HG03139 (cell line): Measurements from ENCODE around the gene SCD.

Source experiments
- ATAC-seq: cut with Tn5 transposase; IDR thresholded peaks from one replicate; pipeline ENCODE4 v1.9.1; 2021; ENCODE audit not compliant: unreplicated experiment

SCD gene

GRCh38 chr10:100340948-100341847 is 5.8 kb upstream of the SCD start:
- no peak for ATAC-seq

- ATAC-seq, result no peak
These were observed 4.9 kb upstream of the SCD start for GRCh38 chr10:100341953-100342626.

GRCh38 chr10:100342627-100342972 is 4.4 kb upstream of the SCD start:
- ATAC-seq, result no peak

- no peak for ATAC-seq
These were observed 2.7 kb upstream of the SCD start for GRCh38 chr10:100344241-100344788.

GRCh38 chr10:100345570-100346330 is 1.3 kb upstream of the SCD start:
- ATAC-seq, result no peak

GRCh38 chr10:100346351-100346764 is 675 bp upstream of the SCD start:
- ATAC-seq, result peak; percentile 49

- no peak for ATAC-seq
These were observed 649 bp downstream of the SCD start for GRCh38 chr10:100347568-100348195.

GRCh38 chr10:100348389-100348927 is 1.4 kb downstream of the SCD start:
- ATAC-seq, result no peak

- no peak for ATAC-seq
These were observed 2.1 kb downstream of the SCD start for GRCh38 chr10:100349087-100349486.

GRCh38 chr10:100349672-100350071 is 2.6 kb downstream of the SCD start:
- ATAC-seq, result no peak

- ATAC-seq, result no peak
These were observed 4.0 kb downstream of the SCD start for GRCh38 chr10:100350914-100351485.

GRCh38 chr10:100353770-100354485 is 6.9 kb downstream of the SCD start:
- ATAC-seq, result no peak

GRCh38 chr10:100355086-100355485 is 8.1 kb downstream of the SCD start:
- no peak for ATAC-seq

GRCh38 chr10:100356067-100357017 is 9.3 kb downstream of the SCD start:
- ATAC-seq, result no peak

GRCh38 chr10:100357059-100357858 is 10.2 kb downstream of the SCD start:
- ATAC-seq, result no peak

GRCh38 chr10:100359030-100359432 is 12.0 kb downstream of the SCD start:
- no peak for ATAC-seq

- no peak for ATAC-seq
These were observed 12.6 kb downstream of the SCD start for GRCh38 chr10:100359529-100360150.
